ENCODE data around the gene ASPN.

The ASPN gene

DNA sequence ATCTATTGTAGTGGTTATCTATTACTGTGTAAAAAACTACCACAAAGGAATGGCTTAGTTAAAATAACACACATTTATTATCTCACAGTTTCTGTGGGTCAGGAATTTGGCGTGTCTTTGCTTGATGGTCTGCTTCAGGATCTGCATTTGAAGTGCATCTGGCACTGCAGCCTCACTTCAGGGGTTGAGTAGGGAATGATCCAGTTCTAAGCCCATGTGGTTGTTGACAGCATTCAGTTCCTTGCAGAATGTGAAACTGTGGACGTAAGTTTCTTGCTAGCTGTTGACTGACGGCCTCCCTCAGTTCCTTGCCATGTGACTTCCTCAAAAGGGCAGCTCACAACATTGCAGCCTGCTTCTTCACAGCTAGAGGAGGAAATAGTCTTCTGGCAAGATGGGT lies 75.8 kb downstream of the ASPN start:
- peak; percentile 58 for DNase-seq
